GM12892 (cell line): ENCODE measurements around the gene MICAL3.

Experiments
- POLR2A ChIP-seq: IDR thresholded peaks from 2 replicates; pipeline ENCODE4 v1.6.1; 2011; ENCODE audit warnings: low read depth, low read length, control low read depth
- POLR2AphosphoS5 ChIP-seq: IDR thresholded peaks from 2 replicates; pipeline ENCODE4 v1.6.1; 2011; ENCODE audit warnings: low read depth, low read length, control low read depth

GRCh38 chr22:18048041-18048440, 23.7 kb upstream of the MICAL3 start:
- TF ChIP-seq POLR2A (no peak), POLR2AphosphoS5 (no peak)
